WTC11 (cell line): ENCODE data around the gene NHS.

Source experiments
- CTCF ChIP-seq: fragments of 200-600 bp; IDR thresholded peaks from 2 replicates; pipeline ENCODE4 v1.8.0; 2022; ENCODE audit warnings: antibody characterized with exemption
- FOXP1 ChIP-seq: sonication (generic); formaldehyde crosslinking; IDR thresholded peaks from 2 replicates; pipeline ENCODE4 v1.8.0; 2022; ENCODE audit warnings: missing genetic modification reagents, mild to moderate bottlenecking, moderate library complexity, borderline replicate concordance
- JUN ChIP-seq: sonication (generic); formaldehyde crosslinking; IDR thresholded peaks from 2 replicates; pipeline ENCODE4 v1.8.0; 2023; ENCODE audit warnings: mild to moderate bottlenecking, missing genetic modification reagents
- MAX ChIP-seq: sonication (generic); formaldehyde crosslinking; IDR thresholded peaks from 2 replicates; pipeline ENCODE4 v1.8.0; 2022; ENCODE audit warnings: mild to moderate bottlenecking, missing genetic modification reagents
- OVOL2 ChIP-seq: fragments of 250-450 bp; sonication (Bioruptor Pico); IDR thresholded peaks from 2 replicates; pipeline ENCODE4 v1.9.0; 2021; ENCODE audit warnings: mild to moderate bottlenecking, borderline replicate concordance

- TF ChIP-seq CTCF = no peak
- TF ChIP-seq FOXP1 (CRISPR knock-in tag) = no peak
- no peak for TF ChIP-seq MAX (CRISPR knock-in tag)
- no peak for TF ChIP-seq OVOL2 (CRISPR knock-in tag)
- TF ChIP-seq JUN = no peak
Measured at GRCh38 chrX:17679261-17679660, 304.3 kb downstream of the NHS start.
